Left ventricle myocardium inferior (tissue), 1 donor: Measurements from ENCODE around the gene ZBTB46. TPM values are rescaled to one million over a fixed set of nuclear protein-coding genes. Genes with fewer than 3 reads are reported as not detected.
A peak's percentile ranks its signal among the peaks of the same experiment; 100 is the strongest.

Experiments
- DNase-seq: peaks from one replicate; pipeline ENCODE4 v3.0.0-alpha.2; 2020
- H3K27ac ChIP-seq: fragments of 200-600 bp; replicated peaks from 2 replicates; pipeline ENCODE4 v1.8.0; 2021
- H3K27me3 ChIP-seq: fragments of 200-600 bp; 2 replicates; pipeline ENCODE4 v1.8.0; 2021; ENCODE audit warnings: low read depth
- H3K36me3 ChIP-seq: fragments of 200-600 bp; 2 replicates; pipeline ENCODE4 v1.8.0; 2021
- H3K4me1 ChIP-seq: fragments of 200-600 bp; 2 replicates; pipeline ENCODE4 v1.8.0; 2021
- H3K4me3 ChIP-seq: fragments of 200-600 bp; 2 replicates; pipeline ENCODE4 v1.8.0; 2021; ENCODE audit warnings: mild to moderate bottlenecking, moderate library complexity
- H3K9me3 ChIP-seq: fragments of 200-600 bp; replicated peaks from 2 replicates; pipeline ENCODE4 v1.8.0; 2021
- intact Hi-C: fragments of 100-400 bp; cut with micrococcal nuclease; formaldehyde crosslinking; loops from one replicate; pipeline ENCODE4 v1.11.0; 2022
- total RNA-seq: library from RNA; stranded (reverse); fragmentation: NEBNext Ultra II Directional; extraction: Animal tissue kit (Norgen Biotek cat#: 25700); gene quantifications from one replicate; pipeline ENCODE4 v1.2.1, GENCODE V29; 2021
- TF ChIP-seq, protein P1 (sequence below): fragments of 200-600 bp; IDR thresholded peaks from 2 replicates; pipeline ENCODE4 v1.8.0; 2021; ENCODE audit warnings: antibody characterized with exemption, mild to moderate bottlenecking, borderline replicate concordance
- donor health status: DM: no; HTN: yes; CAD: no; lungs with severe emphysema.

The ZBTB46 gene
- total RNA-seq, 1 donor from 2014 or later = 13.6 TPM

DNA sequence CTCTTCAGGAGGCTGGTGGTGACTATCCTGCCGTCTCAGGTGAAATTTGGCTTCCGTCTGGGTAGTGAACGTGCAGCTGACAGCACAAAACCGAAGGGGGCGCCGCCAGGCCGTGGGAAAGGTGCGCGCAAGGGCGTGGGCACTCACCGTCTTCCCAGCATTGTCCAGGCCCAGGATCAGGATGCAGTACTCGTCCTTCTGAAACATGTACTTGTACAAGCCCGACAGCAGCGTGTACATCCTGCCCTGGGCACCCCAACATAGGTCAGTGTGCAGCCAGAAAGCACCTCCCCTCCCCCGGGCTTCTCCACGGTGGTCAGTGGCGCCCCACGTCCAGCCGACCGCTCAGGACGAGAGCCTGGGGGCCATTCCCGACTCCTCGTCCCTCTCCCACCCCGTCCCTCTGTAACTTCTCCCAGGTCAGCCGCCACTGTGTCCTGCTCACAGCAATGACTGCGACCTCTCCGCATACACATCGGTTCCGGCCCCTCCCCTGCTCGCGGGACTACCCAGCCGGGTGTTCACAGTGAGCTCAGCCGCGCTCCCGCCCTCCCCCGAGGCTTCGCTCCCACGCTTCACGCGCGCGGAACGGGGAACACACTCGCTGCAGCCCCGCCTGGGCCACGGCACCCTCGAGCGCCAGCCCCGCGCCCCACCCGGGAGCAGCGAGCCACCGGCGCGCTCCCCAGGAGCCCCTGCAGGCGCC lies 124.1 kb downstream of the ZBTB46 start:
- TF ChIP-seq, protein P1, sequence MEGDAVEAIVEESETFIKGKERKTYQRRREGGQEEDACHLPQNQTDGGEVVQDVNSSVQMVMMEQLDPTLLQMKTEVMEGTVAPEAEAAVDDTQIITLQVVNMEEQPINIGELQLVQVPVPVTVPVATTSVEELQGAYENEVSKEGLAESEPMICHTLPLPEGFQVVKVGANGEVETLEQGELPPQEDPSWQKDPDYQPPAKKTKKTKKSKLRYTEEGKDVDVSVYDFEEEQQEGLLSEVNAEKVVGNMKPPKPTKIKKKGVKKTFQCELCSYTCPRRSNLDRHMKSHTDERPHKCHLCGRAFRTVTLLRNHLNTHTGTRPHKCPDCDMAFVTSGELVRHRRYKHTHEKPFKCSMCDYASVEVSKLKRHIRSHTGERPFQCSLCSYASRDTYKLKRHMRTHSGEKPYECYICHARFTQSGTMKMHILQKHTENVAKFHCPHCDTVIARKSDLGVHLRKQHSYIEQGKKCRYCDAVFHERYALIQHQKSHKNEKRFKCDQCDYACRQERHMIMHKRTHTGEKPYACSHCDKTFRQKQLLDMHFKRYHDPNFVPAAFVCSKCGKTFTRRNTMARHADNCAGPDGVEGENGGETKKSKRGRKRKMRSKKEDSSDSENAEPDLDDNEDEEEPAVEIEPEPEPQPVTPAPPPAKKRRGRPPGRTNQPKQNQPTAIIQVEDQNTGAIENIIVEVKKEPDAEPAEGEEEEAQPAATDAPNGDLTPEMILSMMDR = no peak
- Histone ChIP-seq H3K27me3 (no peaks in the 10 kb centered on the region), H3K4me3 (peak overlapping the region; percentile 96), H3K27ac (peak overlapping the region; percentile 96), H3K4me1 (peaks cover 39% of the 10 kb centered on the region), H3K36me3 (peaks cover 65% of the 10 kb centered on the region), H3K9me3 (peaks cover 2% of the 10 kb centered on the region)
- no peak for DNase-seq
- intact Hi-C loops = no loop called here

DNA sequence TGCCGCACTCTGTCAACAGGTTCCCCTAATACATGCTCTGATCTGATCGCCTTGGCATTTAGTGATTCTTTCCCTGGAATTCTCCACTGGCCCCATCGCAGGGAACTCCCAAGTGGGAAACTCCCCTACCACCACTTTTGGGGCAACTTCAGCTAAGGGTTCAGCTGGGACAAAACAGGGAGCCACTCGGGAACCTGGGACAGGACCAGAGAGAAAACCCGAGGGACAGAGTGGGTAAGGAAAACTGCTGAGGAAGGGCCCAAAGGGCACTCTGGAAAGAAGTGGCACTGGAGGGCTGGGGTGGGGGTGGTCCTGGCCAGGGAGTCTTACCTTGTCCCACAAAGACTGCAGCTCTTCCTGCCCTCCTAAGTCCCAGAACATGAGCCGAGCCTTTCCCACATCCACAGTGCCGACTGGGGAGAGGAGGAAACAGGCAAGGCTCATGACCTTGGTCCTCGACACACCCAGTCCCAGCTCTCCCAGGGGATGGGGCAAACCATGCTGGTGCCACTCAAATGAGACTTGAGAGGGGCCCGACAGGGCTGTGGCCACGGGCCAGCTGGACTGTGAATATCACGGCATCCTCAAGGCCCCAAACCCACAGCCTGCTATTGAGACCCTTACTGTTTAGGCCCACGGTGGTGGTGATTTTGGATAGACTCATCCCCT lies 124.9 kb downstream of the ZBTB46 start:
- TF ChIP-seq, protein P1 = no peak
- peak overlapping the region; percentile 96 for H3K27ac ChIP-seq
- no peaks in the 10 kb centered on the region for H3K9me3 ChIP-seq
- peaks cover 56% of the 10 kb centered on the region for H3K36me3 ChIP-seq
- H3K4me3 ChIP-seq = peak overlapping the region; percentile 96
- peaks cover 45% of the 10 kb centered on the region for H3K4me1 ChIP-seq
- no peak for DNase-seq
- no peaks in the 10 kb centered on the region for H3K27me3 ChIP-seq
- intact Hi-C loops = no loop called here

DNA sequence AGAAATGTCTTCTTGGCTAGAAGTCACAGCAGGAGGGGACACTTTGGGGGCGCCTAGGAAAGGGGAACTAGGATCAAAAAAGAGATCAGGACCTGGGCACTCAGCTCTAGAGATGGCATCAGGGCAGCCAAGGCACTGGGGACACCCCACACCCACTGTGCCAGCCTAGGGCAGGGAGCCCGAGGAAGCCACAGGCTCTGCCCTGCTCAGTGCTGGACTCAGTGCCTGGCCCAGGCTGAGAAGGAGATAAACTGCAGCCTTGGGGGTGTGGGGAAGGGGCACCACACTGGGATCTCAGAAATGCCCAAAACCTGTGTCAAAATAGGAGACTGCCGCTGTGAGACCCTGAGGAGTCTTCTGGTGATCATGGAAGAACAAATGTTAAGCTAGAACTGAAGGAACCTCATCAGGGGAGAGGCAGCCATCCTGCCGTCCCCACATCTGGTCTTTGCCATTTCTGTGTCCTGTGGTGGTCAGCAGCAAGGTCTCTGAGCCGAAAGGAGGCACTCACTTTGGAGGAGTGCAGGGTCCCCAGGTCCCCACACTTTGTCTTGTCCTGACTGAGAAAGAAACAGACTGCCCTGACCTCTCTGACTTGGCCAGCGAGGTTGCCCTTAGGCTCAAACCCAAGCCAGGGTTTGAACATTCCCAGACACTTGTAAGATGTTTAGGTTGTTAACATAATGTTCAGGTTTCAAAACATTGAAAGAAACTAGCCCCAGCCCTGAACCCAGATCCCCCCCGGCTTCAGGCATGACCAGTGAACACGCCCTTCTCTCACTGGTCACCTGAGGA lies 125.6 kb downstream of the ZBTB46 start:
- intact Hi-C loops = no loop called here
- Histone ChIP-seq H3K27ac (no peak overlapping the region), H3K4me1 (peaks cover 48% of the 10 kb centered on the region), H3K36me3 (peaks cover 50% of the 10 kb centered on the region), H3K4me3 (no peak overlapping the region), H3K27me3 (no peaks in the 10 kb centered on the region), H3K9me3 (no peaks in the 10 kb centered on the region)
- TF ChIP-seq, protein P1 = no peak
- DNase-seq = no peak

DNA sequence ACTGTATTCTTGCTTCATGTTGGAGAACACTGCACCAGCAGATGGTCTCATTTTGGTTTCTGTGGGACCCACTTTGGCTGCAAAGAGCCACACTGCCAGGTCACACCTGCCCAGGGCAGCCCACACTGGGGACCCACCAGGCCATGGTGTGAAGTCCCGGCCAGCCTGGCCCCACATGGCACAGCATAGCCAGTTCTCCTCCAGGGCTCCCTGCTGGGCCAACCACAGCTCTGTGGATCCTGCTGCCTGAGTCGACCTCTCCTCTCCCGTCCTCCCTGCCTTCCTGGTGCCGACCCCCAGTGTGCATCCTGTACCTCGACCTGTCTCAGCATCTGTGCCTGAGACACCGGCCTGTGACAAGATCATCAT lies 126.3 kb downstream of the ZBTB46 start:
- DNase-seq = no peak
- intact Hi-C loops = no loop called here
- Histone ChIP-seq H3K36me3 (peaks cover 47% of the 10 kb centered on the region), H3K27ac (no peak overlapping the region), H3K4me3 (no peak overlapping the region), H3K27me3 (no peaks in the 10 kb centered on the region), H3K9me3 (no peaks in the 10 kb centered on the region), H3K4me1 (peaks cover 55% of the 10 kb centered on the region)
- TF ChIP-seq, protein P1 = no peak

DNA sequence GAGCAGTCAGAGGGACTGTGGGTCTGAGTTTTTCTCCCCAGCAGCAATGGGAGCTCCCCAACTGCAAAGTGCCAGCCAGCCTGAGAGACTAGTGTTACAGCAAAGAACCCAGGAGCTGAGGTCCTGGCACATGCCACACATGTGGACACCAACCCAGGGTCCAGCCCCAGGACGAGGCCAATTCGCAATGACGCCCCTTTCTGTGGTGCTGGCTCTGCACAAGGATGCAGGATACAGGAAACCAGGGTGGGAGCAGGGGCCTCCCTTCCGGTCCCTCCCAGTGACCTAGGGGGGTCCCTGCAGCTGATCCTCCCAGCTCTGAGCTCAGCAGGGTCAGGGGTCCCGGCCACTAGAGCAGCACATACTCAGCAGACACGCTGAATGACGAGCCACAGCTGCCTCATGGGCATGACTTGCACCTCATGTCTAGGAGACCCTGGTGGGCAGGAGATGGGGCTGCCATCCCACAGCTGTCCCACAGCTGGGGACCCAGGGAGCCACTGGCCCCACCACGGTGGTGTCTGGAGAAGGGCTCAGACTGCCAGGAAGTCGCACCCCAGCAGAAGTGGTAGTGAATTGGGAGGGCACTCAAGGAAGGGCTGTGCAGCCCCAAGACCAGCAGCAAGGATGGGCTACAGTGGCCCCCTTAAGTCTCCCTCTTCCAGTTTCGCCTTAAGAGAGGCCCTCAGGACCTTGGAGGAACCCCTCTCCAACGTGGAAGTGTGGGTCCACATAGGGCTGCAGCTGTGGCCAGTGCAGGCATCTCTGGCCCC lies 126.9 kb downstream of the ZBTB46 start:
- H3K4me1 ChIP-seq = peaks cover 55% of the 10 kb centered on the region
- intact Hi-C loops = no loop called here
- DNase-seq = no peak
- peaks cover 41% of the 10 kb centered on the region for H3K36me3 ChIP-seq
- H3K27me3 ChIP-seq = no peaks in the 10 kb centered on the region
- H3K4me3 ChIP-seq = no peak overlapping the region
- TF ChIP-seq, protein P1 = no peak
- no peaks in the 10 kb centered on the region for H3K9me3 ChIP-seq
- no peak overlapping the region for H3K27ac ChIP-seq
